ENCODE results near the gene CHAC2.
"Not testable (repeated sequence)": the region's sequence is repeated elsewhere in the genome, so short reads cannot be mapped to it uniquely, and the experiment has no call there.

CHAC2 gene

DNA sequence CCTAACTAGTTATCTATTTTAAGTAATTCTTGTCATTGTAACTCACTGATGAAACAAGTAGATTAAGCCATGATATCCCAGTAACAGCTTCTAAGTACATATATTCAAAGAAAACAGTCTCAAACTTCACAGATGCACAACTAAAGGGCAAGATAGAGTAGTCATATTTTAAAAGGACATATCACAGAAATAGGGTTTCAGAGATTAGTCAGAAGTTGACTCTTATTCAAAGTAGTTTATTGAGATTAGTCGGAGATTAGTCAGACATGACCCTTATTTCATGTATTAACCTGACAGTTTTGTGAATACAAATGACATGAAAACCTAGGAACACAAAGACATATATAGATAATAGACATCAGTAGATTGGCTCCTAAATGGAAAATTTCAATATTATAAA is 15.9 kb upstream of the CHAC2 start:
- Histone ChIP-seq H3K27ac (ENCODE audit: low read length) (no peak overlapping the region), H3K4me1 (ENCODE audit: control insufficient read depth, low read depth, low read length) (no peaks in the 10 kb centered on the region), H3K27me3 (ENCODE audit: control insufficient read depth, insufficient read depth, low read length) (no peaks in the 10 kb centered on the region), H3K4me3 (ENCODE audit: low read length) (no peak overlapping the region), H3K9me3 (ENCODE audit: control insufficient read depth, low read depth, low read length) (no peaks in the 10 kb centered on the region), H3K36me3 (ENCODE audit: control insufficient read depth, low read depth, low read length) (peaks cover 31% of the 10 kb centered on the region), H3K9ac (ENCODE audit: low read length) (no peak overlapping the region)

DNA sequence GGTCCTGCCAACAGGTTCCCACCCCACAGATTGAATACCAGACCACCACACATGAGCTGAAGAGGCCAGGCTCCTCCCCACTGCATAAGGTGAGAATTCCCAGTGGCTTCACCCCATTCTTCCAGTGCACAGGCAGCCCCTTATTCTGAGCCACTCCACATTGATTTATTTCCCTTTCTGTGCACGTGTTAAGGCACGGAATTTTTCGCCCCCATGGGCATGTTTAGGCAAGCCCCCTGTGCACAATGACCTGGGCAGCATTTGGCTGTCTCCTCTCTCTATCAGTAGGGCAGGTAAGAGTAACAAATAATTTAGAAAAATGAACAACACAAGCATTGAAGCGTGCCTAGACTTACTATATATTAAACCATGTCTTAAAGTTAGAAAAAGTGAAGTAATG is 15.2 kb upstream of the CHAC2 start:
- no peak overlapping the region for H3K27ac ChIP-seq (ENCODE audit: low read length)
- H3K4me3 ChIP-seq (ENCODE audit: low read length): no peak overlapping the region
- H3K9ac ChIP-seq (ENCODE audit: low read length): no peak overlapping the region
- H3K27me3 ChIP-seq (ENCODE audit: control insufficient read depth, insufficient read depth, low read length): no peaks in the 10 kb centered on the region
- H3K4me1 ChIP-seq (ENCODE audit: control insufficient read depth, low read depth, low read length): no peaks in the 10 kb centered on the region
- H3K9me3 ChIP-seq (ENCODE audit: control insufficient read depth, low read depth, low read length): no peaks in the 10 kb centered on the region
- H3K36me3 ChIP-seq (ENCODE audit: control insufficient read depth, low read depth, low read length): peaks cover 31% of the 10 kb centered on the region

DNA sequence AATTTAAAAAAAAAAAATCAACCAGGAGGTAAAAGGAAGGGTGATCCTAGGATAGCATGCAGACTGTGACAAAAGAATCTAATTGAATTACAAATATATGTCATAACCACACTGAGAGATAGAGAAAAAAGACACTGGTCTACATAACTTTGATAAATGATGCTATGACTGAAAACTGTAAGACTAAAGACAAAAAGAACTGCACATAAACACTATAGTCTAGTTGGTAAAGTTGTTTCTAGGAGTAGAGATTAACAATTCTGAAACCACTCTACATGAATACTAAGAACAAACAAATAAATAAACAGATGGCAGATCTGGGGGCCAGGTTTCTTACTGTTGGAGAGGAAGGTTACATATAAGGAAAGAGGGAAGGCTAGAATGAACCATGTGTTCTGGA is 14.6 kb upstream of the CHAC2 start:
- Histone ChIP-seq H3K27me3 (ENCODE audit: control insufficient read depth, insufficient read depth, low read length) (no peaks in the 10 kb centered on the region), H3K27ac (ENCODE audit: low read length) (no peak overlapping the region), H3K36me3 (ENCODE audit: control insufficient read depth, low read depth, low read length) (peaks cover 25% of the 10 kb centered on the region), H3K9ac (ENCODE audit: low read length) (no peak overlapping the region), H3K4me3 (ENCODE audit: low read length) (no peak overlapping the region), H3K9me3 (ENCODE audit: control insufficient read depth, low read depth, low read length) (no peaks in the 10 kb centered on the region), H3K4me1 (ENCODE audit: control insufficient read depth, low read depth, low read length) (no peaks in the 10 kb centered on the region)

DNA sequence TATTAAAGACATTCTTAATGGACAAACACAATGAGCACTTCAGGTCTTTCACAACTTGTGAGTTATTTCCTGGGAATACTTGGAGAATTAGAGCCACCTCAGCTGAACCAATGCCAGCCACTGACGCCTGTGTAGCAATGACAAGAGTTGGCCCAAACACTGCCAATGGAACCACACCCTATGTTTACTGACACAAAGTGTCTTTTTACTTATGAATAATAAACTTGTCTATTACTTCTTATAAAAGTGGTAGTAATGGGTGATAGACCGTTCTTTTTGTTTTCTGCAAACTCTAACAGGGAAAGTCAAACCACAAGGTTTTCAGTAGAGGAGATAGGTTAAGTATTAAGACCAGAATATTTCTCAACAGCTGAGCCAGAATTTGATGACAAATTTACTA is 12.5 kb upstream of the CHAC2 start:
- no peak overlapping the region for H3K4me3 ChIP-seq (ENCODE audit: low read length)
- no peaks in the 10 kb centered on the region for H3K27me3 ChIP-seq (ENCODE audit: control insufficient read depth, insufficient read depth, low read length)

DNA sequence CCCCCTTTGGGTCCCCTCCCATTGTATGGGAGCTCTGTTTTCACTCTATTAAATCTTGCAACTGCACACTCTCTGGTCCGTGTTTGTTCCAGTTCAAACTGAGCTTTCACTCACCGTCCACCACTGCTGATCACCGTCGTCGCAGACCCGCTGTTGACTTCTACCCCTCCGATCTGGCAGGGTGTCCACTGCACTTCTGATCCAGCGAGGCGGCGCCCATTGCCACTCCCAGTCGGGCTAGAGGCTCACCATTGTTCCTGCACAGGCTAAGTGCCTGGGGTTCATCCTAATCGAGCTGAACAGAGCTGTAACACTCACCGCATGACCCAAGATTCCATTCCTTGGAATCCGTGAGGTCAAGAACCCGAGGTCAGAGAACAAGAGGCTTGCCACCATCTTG is 11.0 kb upstream of the CHAC2 start:
- Histone ChIP-seq H3K4me3 (ENCODE audit: low read length) (no peak overlapping the region), H3K27ac (ENCODE audit: low read length) (no peak overlapping the region), H3K4me1 (ENCODE audit: control insufficient read depth, low read depth, low read length) (no peaks in the 10 kb centered on the region), H3K9me3 (ENCODE audit: control insufficient read depth, low read depth, low read length) (no peaks in the 10 kb centered on the region), H3K27me3 (ENCODE audit: control insufficient read depth, insufficient read depth, low read length) (no peaks in the 10 kb centered on the region), H3K36me3 (ENCODE audit: control insufficient read depth, low read depth, low read length) (peaks cover 13% of the 10 kb centered on the region), H3K9ac (ENCODE audit: low read length) (no peak overlapping the region)

More for the DNA sequence above, 12.5 kb upstream of the CHAC2 start:
- H3K36me3 ChIP-seq (ENCODE audit: control insufficient read depth, low read depth, low read length): peaks cover 20% of the 10 kb centered on the region
- no peaks in the 10 kb centered on the region for H3K9me3 ChIP-seq (ENCODE audit: control insufficient read depth, low read depth, low read length)
- no peak overlapping the region for H3K27ac ChIP-seq (ENCODE audit: low read length)
- H3K4me1 ChIP-seq (ENCODE audit: control insufficient read depth, low read depth, low read length): no peaks in the 10 kb centered on the region
- H3K9ac ChIP-seq (ENCODE audit: low read length): no peak overlapping the region

DNA sequence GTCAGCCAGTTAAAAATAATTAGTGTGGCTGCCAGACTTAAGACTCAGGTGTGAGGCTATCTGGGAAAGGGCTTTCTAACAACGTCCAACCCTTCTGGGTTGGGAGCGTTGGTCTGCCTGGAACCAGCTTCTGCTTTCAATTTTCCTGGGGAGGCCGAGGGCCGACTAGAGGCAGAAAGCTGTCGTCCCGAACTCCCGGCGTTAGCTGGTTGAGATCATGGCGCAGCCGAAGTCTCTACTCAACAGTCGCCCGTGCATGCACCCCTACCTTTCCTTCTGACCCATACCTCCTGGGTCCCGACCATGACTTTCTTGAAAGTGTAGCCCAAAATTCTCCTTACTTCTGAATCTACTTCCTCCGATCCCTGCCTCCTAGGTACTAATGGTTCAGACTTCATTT is 10.4 kb upstream of the CHAC2 start:
- peaks cover 16% of the 10 kb centered on the region for H3K36me3 ChIP-seq (ENCODE audit: control insufficient read depth, low read depth, low read length)
- H3K9me3 ChIP-seq (ENCODE audit: control insufficient read depth, low read depth, low read length); H3K27me3 ChIP-seq (ENCODE audit: control insufficient read depth, insufficient read depth, low read length); H3K9ac ChIP-seq (ENCODE audit: low read length); H3K4me3 ChIP-seq (ENCODE audit: low read length); H3K27ac ChIP-seq (ENCODE audit: low read length); H3K4me1 ChIP-seq (ENCODE audit: control insufficient read depth, low read depth, low read length): not testable (repeated sequence)

DNA sequence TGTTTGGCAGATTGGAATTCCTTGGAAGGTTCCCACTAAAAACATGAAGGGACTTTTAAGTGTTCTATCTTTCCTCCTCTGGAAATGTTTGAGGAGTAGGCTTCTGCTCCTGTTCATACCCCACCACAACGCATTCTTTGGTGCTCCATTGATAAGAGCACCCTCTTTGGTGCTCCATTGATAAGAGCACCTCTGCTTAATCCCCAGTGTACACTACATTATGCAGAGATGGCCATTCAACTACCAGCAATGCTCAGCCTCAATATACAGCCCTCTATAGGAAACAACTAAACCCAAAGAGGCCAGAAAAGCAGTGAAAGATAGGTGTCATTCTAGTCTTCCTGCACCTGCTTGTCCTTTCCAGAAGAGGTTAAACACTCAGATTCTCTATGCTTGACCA is 1.8 kb upstream of the CHAC2 start:
- Histone ChIP-seq H3K9ac (ENCODE audit: low read length) (no peak overlapping the region), H3K4me1 (ENCODE audit: control insufficient read depth, low read depth, low read length) (peaks cover 9% of the 10 kb centered on the region), H3K9me3 (ENCODE audit: control insufficient read depth, low read depth, low read length) (no peaks in the 10 kb centered on the region), H3K4me3 (ENCODE audit: low read length) (no peak overlapping the region), H3K36me3 (ENCODE audit: control insufficient read depth, low read depth, low read length) (peaks cover 4% of the 10 kb centered on the region), H3K27me3 (ENCODE audit: control insufficient read depth, insufficient read depth, low read length) (no peaks in the 10 kb centered on the region), H3K27ac (ENCODE audit: low read length) (no peak overlapping the region)

DNA sequence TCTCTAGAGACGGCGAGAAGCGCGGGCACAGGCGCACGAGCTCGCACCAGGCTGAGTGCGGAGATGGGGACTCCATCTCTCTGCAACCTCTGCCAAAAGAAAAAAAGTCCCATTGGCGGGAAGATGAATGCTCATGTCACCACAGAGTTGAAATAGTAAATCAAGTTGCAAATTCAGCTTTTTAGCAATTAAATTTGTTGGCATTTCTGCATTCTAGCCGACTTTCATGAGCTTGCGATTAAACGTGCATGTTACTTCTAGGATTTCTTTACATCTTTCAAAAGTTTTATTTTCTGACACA is 588 bp downstream of the CHAC2 start:
- Histone ChIP-seq H3K4me3 (ENCODE audit: low read length) (peak overlapping the region; percentile 81), H3K4me1 (ENCODE audit: control insufficient read depth, low read depth, low read length) (peaks cover 9% of the 10 kb centered on the region), H3K27ac (ENCODE audit: low read length) (peak overlapping the region; percentile 26), H3K36me3 (ENCODE audit: control insufficient read depth, low read depth, low read length) (no peaks in the 10 kb centered on the region), H3K27me3 (ENCODE audit: control insufficient read depth, insufficient read depth, low read length) (no peaks in the 10 kb centered on the region), H3K9me3 (ENCODE audit: control insufficient read depth, low read depth, low read length) (no peaks in the 10 kb centered on the region), H3K9ac (ENCODE audit: low read length) (peak overlapping the region; percentile 89)

DNA sequence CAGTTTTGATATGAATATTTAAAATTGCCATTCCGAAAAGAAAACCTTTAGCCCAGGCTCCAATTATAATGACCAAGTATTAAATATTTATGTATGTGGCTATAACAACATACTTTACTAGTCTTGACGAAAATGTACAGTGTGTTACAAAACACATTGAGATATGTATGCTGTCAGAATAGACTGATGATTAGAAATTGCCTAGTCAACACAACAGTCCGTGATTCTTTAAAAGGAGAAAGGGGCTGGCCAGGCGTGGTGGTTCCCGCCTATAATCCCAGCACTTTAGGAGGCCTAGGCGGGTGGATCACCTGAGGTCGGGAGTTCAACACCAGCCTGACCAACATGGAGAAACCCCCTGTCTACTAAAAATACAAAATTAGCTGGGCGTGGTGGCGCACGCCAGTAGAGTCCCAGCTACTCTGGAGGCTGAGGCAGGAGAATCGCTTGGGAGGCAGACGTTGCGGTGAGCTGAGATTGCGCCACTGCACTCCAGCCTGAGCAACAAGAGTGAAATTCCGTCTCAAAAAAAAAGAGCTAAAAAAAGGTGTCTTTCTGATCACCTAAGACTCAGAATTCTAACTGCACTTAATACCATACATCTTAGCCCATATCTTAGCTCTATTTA is 1.8 kb downstream of the CHAC2 start:
- H3K9me3 ChIP-seq (ENCODE audit: control insufficient read depth, low read depth, low read length): no peaks in the 10 kb centered on the region
- no peaks in the 10 kb centered on the region for H3K27me3 ChIP-seq (ENCODE audit: control insufficient read depth, insufficient read depth, low read length)
- H3K36me3 ChIP-seq (ENCODE audit: control insufficient read depth, low read depth, low read length): peaks cover 5% of the 10 kb centered on the region
- H3K27ac ChIP-seq (ENCODE audit: low read length): no peak overlapping the region
- H3K4me3 ChIP-seq (ENCODE audit: low read length): peak overlapping the region; percentile 81
- no peak overlapping the region for H3K9ac ChIP-seq (ENCODE audit: low read length)
- H3K4me1 ChIP-seq (ENCODE audit: control insufficient read depth, low read depth, low read length): peaks cover 9% of the 10 kb centered on the region

DNA sequence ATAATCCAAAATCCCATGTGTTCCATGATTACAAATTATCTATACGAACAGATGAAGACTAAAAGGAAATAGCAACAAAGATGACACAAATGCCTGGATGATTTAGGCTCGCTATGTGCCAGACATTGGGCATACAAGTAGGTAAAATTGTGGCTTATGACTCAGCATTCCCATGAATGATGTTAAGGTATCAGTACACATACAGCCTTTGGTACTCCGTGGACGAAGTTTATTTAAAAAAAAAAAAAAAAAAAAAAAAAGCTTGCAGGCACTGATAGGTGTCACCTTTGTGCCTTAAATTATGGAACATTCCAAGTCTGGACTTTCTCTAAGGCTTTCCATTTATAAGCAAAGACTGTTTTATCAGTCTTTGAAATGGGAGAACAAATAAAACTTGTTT is 2.7 kb downstream of the CHAC2 start:
- Histone ChIP-seq H3K4me1 (ENCODE audit: control insufficient read depth, low read depth, low read length) (peaks cover 9% of the 10 kb centered on the region), H3K4me3 (ENCODE audit: low read length) (no peak overlapping the region), H3K9me3 (ENCODE audit: control insufficient read depth, low read depth, low read length) (no peaks in the 10 kb centered on the region), H3K36me3 (ENCODE audit: control insufficient read depth, low read depth, low read length) (peaks cover 5% of the 10 kb centered on the region), H3K27me3 (ENCODE audit: control insufficient read depth, insufficient read depth, low read length) (no peaks in the 10 kb centered on the region), H3K9ac (ENCODE audit: low read length) (no peak overlapping the region), H3K27ac (ENCODE audit: low read length) (no peak overlapping the region)

DNA sequence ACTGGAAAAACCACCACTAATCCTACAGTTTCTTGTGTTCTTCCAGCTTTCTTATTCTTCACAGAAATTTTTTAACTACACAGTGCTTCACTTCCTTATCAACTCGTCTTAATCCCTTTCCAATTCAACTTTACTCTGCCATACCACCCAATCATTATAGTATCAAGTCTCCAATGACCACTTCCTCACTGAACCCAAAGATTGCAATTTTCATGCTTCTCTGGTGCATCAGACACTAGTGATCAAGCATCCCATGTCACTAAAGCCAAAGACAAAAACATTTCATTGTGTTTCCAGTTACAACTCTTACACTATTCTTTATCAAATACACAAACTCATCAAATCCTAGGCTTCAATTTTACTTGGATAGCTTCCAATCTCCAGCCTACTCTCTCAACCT is 9.5 kb downstream of the CHAC2 start:
- Histone ChIP-seq H3K36me3 (ENCODE audit: control insufficient read depth, low read depth, low read length) (peaks cover 14% of the 10 kb centered on the region), H3K27me3 (ENCODE audit: control insufficient read depth, insufficient read depth, low read length) (no peaks in the 10 kb centered on the region), H3K27ac (ENCODE audit: low read length) (no peak overlapping the region), H3K9me3 (ENCODE audit: control insufficient read depth, low read depth, low read length) (no peaks in the 10 kb centered on the region), H3K9ac (ENCODE audit: low read length) (no peak overlapping the region), H3K4me1 (ENCODE audit: control insufficient read depth, low read depth, low read length) (no peaks in the 10 kb centered on the region), H3K4me3 (ENCODE audit: low read length) (no peak overlapping the region)

DNA sequence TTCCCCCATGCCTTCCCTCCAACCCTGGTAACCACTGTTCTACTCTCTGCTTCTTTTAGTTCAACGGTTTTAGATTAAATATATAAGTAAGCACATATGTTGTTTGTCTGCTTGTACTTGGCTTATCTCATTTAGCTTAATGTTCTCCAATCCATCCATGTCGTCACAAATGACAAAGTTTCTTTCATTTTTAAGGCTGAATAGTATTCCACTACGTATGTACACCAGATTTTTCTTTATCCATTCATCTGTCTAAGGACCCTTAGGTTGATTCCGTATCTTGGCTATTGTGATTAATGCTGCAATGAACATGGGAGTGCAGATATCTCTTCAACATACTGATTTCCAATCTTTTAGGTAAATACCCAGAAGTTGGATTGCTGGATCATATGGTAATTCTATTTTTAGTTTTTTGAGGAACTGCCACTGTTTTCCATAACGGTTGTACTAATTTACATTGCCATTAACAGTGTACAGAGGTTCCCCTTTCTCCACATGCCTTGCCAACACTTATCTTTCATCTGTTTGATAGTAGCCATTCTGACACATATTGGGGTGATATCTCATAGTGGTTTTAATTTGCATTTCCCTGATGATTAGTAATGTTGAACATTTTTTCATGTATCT is 11.0 kb downstream of the CHAC2 start:
- no peaks in the 10 kb centered on the region for H3K27me3 ChIP-seq (ENCODE audit: control insufficient read depth, insufficient read depth, low read length)
- no peak overlapping the region for H3K27ac ChIP-seq (ENCODE audit: low read length)
- H3K4me3 ChIP-seq (ENCODE audit: low read length): no peak overlapping the region
- H3K9me3 ChIP-seq (ENCODE audit: control insufficient read depth, low read depth, low read length): no peaks in the 10 kb centered on the region
- no peak overlapping the region for H3K9ac ChIP-seq (ENCODE audit: low read length)
- peaks cover 14% of the 10 kb centered on the region for H3K36me3 ChIP-seq (ENCODE audit: control insufficient read depth, low read depth, low read length)
- peaks cover 5% of the 10 kb centered on the region for H3K4me1 ChIP-seq (ENCODE audit: control insufficient read depth, low read depth, low read length)
